Measurements from ENCODE around the gene MTM1.

MTM1 gene

DNA sequence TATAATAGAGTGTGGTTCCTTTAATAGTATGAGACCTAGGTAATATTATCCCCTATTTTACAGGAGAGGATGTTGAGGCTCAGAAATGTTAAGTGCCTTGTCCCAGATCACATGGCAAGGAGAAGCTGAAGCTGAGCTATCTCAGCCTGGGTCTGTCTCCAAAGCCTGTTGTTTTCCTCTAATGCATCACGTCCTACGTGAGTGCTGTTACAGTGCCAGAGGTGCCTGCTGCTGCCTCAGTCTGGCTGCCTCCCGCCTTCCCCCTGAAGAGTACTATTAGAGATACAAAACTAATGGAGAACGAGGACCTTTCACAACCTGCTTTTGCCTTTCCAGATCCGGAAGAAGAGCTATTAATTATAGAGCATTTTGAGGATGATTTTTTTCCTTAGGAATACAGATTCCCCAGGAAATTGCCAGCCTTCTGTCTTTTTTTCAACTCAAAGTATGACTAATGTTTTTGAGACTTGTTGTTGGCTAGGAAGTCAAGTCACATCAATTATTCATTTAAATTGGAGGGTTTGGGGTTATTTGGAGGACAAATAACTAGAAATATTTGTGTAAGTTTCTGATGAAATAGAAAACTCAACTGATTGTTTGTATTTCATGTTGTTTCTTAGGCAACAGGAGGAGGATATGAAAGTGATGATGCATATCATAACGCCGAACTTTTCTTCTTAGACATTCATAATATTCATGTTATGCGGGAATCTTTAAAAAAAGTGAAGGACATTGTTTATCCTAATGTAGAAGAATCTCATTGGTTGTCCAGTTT is 80.9 kb downstream of the MTM1 start:
- DNase-seq (ENCODE audit: insufficient read length, low spot score) (no peak), FAIRE-seq (no peak)
- TF ChIP-seq, protein P1, sequence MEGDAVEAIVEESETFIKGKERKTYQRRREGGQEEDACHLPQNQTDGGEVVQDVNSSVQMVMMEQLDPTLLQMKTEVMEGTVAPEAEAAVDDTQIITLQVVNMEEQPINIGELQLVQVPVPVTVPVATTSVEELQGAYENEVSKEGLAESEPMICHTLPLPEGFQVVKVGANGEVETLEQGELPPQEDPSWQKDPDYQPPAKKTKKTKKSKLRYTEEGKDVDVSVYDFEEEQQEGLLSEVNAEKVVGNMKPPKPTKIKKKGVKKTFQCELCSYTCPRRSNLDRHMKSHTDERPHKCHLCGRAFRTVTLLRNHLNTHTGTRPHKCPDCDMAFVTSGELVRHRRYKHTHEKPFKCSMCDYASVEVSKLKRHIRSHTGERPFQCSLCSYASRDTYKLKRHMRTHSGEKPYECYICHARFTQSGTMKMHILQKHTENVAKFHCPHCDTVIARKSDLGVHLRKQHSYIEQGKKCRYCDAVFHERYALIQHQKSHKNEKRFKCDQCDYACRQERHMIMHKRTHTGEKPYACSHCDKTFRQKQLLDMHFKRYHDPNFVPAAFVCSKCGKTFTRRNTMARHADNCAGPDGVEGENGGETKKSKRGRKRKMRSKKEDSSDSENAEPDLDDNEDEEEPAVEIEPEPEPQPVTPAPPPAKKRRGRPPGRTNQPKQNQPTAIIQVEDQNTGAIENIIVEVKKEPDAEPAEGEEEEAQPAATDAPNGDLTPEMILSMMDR (IDR thresholded peaks at IDR 0.05; ENCODE audit: insufficient read depth, missing control alignments) = no peak

DNA sequence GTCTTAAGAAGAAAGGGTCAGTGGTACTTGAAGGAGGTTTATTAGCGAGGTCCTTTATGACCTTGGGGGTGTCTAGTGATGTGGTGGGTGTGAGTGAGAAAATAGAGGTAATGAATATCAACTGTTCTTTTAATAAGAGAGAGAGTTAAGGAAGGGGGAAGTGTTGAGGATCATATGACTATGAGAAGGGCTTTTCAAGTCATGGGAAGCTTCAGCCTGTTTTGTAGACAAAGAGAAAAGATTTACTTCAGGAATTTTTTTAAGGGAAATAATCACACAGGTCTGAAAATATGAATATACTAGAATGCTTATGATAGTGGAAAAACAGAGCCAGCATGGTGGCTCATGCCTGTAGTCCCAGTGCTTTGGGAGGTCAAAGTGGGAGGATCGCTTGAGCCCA is 83.5 kb downstream of the MTM1 start:
- no peak for FAIRE-seq
- no peak for DNase-seq (ENCODE audit: insufficient read length, low spot score)
- TF ChIP-seq, protein P1 (IDR thresholded peaks at IDR 0.05; ENCODE audit: insufficient read depth, missing control alignments) = no peak

DNA sequence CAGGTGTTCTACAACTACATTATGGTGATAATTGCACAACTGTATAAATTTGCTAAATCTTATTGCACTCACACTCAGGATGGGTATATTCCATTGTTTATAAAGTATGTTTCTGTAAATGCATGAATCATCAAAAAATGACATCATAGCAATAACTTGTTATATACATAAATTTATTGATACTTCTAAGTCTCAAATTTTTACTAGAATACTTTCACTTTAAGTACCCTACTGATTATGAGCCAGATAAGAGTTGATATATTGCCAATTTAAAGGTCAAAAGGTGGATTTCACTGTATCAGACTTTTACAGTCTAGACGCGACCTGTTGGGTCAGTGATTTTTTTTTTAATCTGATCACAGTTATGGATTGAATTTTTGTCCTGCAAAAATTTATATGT is 87.4 kb downstream of the MTM1 start:
- DNase-seq (ENCODE audit: insufficient read length, low spot score) = no peak
- TF ChIP-seq, protein P1 (IDR thresholded peaks at IDR 0.05; ENCODE audit: insufficient read depth, missing control alignments) = no peak
- FAIRE-seq = no peak

DNA sequence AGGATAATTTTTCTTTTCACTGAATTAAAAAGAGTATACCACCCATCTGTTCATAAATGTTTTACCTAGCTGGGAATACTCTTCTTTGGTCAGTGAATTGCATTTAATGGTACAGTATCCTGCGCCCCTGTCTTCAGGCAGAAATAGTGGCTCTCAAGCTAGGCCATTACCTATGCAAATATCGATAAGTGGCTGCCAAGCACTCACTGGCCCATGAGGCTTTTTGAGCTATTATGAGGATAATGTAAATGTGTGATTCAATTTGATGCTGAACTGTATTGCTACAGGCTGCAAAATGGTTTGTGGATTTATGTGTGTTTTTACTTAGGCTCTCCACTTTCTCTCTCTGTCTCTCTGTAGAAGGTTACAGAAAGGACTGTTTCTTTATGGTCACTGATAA is 94.7 kb downstream of the MTM1 start:
- FAIRE-seq (no peak), DNase-seq (ENCODE audit: insufficient read length, low spot score) (no peak)
- TF ChIP-seq, protein P1 (IDR thresholded peaks at IDR 0.05; ENCODE audit: insufficient read depth, missing control alignments) = no peak

DNA sequence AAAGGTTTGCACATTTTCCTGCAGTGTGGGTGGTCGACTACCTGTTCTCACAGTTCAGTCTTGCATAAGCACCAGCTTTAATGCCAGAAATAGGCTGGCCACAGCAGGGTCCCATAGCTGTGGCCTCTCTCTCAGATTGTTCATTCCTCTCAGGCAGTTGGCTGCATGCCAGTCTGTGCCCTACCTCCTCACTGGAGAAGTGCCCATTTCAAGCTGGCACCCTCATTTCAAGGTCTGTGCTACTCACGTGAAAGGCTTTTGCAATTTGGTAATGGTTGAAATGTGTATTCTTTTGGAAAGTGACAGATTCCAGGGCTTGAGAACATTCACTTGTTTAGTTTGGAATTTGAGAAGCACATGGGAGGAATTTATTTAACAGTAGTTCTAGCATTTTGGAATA is 95.9 kb downstream of the MTM1 start:
- TF ChIP-seq, protein P1 (IDR thresholded peaks at IDR 0.05; ENCODE audit: insufficient read depth, missing control alignments) = no peak
- FAIRE-seq = no peak
- DNase-seq (ENCODE audit: insufficient read length, low spot score) = no peak

DNA sequence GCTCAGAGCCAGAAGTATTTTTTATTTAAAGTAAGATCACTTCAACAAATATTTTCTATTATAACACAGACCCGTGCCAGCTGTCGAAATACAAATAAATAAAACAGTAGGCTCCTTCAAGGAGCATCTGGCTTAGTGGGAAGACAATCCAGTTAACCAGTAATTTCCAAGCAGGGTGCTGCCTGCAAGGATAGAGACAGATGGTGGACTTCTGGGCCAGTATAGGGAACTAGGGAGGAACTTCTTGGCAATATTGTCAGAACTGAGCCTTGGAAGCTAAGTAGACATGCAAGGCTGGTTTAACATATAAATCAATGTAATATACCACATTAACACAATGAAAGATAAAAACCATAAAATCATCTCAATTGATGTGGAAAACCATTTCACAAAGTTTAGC is 107.8 kb downstream of the MTM1 start:
- TF ChIP-seq, protein P1 (IDR thresholded peaks at IDR 0.05; ENCODE audit: insufficient read depth, missing control alignments) = no peak
- DNase-seq (ENCODE audit: insufficient read length, low spot score) (no peak), FAIRE-seq (no peak)

DNA sequence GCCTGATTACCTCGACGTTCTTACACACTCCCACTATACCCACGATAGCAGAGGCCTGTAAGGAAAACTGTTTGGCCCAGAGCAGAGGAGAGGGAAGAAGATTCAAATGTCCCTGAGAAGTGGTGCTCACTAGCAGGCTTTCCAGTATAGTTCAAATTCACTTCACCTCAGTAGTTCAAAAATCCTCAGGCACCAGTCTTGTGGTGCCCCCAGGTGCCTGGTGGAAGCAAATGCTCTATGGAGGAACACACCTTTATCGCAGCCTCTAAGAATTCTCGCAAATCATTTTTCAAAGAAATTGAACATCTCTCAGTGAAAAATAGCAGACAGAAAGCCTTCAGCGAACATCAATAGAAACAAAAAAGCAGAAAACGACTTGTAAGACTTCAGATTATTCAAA is 112.6 kb downstream of the MTM1 start:
- DNase-seq (ENCODE audit: insufficient read length, low spot score) (no peak), FAIRE-seq (peak; percentile 16)
- TF ChIP-seq, protein P1 (IDR thresholded peaks at IDR 0.05; ENCODE audit: insufficient read depth, missing control alignments) = peak; percentile 56

Measured in D721Med (cell line).